HCT116 (cell line): ENCODE data around the gene ARNT2. TPM values are rescaled to one million over a fixed set of nuclear protein-coding genes. Genes with fewer than 3 reads are reported as not detected.

Experiments used
- ATAC-seq: fragments of 200-7000 bp; cut with Tn5 transposase; 2 replicates; pipeline ENCODE4 v1.9.1; 2020; ENCODE audit warnings: mild to moderate bottlenecking, moderate library complexity
- BruUV-seq: library from RNA; stranded (reverse); fragments of 400-500 nt; replicated peaks from 2 replicates; lab custom pipeline; 2021; lab: Mats Ljungman, UMichigan
- CTCF ChIA-PET: fragments of 300-600 bp; sonication (Branson Sonifier 250); formaldehyde crosslinking; loops from one replicate; lab custom pipeline; 2021; ENCODE audit warnings: antibody characterized with exemption; lab: Charles Lee
- POLR2A ChIA-PET: fragments of 300-600, 350-600 bp; sonication (Branson Sonifier 250); formaldehyde crosslinking; loops from one replicate; lab custom pipeline; 2021; ENCODE audit warnings: antibody characterized with exemption; lab: Charles Lee
- RAD21 ChIA-PET, 2 experiments: fragments of 300-600 bp; sonication (Branson Sonifier 250); formaldehyde crosslinking; loops; one replicate each; lab custom pipeline; 2023; ENCODE audit warnings: low total read pairs in 2 of 2; ENCODE audit not compliant: uncharacterized antibody in 2 of 2, unreplicated experiment in 2 of 2, low non-redundant PET in 1 of 2; lab: Charles Lee
- DNase-seq: peaks from one replicate; pipeline ENCODE4 v3.0.0-alpha.2; 2010; ENCODE audit warnings: low read depth, low spot score
- H2AFZ ChIP-seq: fragments of 200-600 bp; shearing (Covaris generic), sonication (generic); 2 replicates; pipeline ENCODE4 v1.6.1; 2017; ENCODE audit warnings: low read depth, mixed run types, mixed read lengths, antibody characterized with exemption, low read length; ENCODE audit not compliant: poor library complexity, severe bottlenecking
- H3K27ac ChIP-seq: 2 replicates; pipeline ENCODE4 v1.5.1; 2012; ENCODE audit warnings: low read depth, low read length
- H3K27me3 ChIP-seq: fragments of 200-600 bp; sonication (generic); 2 replicates; pipeline ENCODE4 v1.6.1; 2016; ENCODE audit warnings: mixed run types, low read length, mixed read lengths; ENCODE audit not compliant: insufficient read depth
- H3K36me3 ChIP-seq, 2 experiments: fragments of 200-500 bp in 1 of 2; fragments of 200-600 bp in 1 of 2; sonication (Bioruptor generic) in 1 of 2; sonication (generic) in 1 of 2; 2 replicates each; pipeline versions ENCODE4 v1.5.1 to v1.6.1; 2014 to 2016; ENCODE audit warnings: low read length in 2 of 2, inconsistent platforms in 1 of 2, mixed read lengths in 1 of 2, mixed run types in 1 of 2; ENCODE audit not compliant: insufficient read depth in 2 of 2, control insufficient read depth in 1 of 2
- H3K4me1 ChIP-seq, 2 experiments: fragments of 200-600 bp in 1 of 2; sonication (generic) in 1 of 2; 2 replicates each; pipeline versions ENCODE4 v1.5.1 to v1.6.1; 2012 to 2017; ENCODE audit warnings: low read length in 2 of 2, inconsistent platforms in 1 of 2, mild to moderate bottlenecking in 1 of 2, mixed read lengths in 1 of 2, mixed run types in 1 of 2, moderate library complexity in 1 of 2; ENCODE audit not compliant: insufficient read depth in 2 of 2, control insufficient read depth in 1 of 2
- H3K4me2 ChIP-seq: fragments of 200-600 bp; sonication (generic); 2 replicates; pipeline ENCODE4 v1.6.1; 2017; ENCODE audit warnings: mixed run types, low read length, mixed read lengths
- H3K4me3 ChIP-seq, 2 experiments: fragments of 200-600 bp in 1 of 2; sonication (generic) in 1 of 2; replicated peaks in 1 of 2; 2 replicates each; pipeline ENCODE4 v1.5.1; 2011 to 2016; ENCODE audit warnings: low read length in 2 of 2, control low read depth in 1 of 2, low read depth in 1 of 2, mild to moderate bottlenecking in 1 of 2, mixed read lengths in 1 of 2, mixed run types in 1 of 2
- H3K79me2 ChIP-seq: fragments of 200-600 bp; sonication (generic); 2 replicates; pipeline ENCODE4 v1.6.1; 2017; ENCODE audit warnings: mild to moderate bottlenecking, mixed run types, low read length, moderate library complexity, mixed read lengths; ENCODE audit not compliant: insufficient read depth
- H3K9ac ChIP-seq: fragments of 200-600 bp; sonication (generic); 2 replicates; pipeline ENCODE4 v1.6.1; 2016; ENCODE audit warnings: low read length, mixed read lengths
- H3K9me2 ChIP-seq: fragments of 200-600 bp; sonication (generic), shearing (Covaris generic); 2 replicates; pipeline ENCODE4 v1.6.1; 2017; ENCODE audit warnings: mixed run types, mild to moderate bottlenecking, moderate library complexity; ENCODE audit not compliant: insufficient read depth
- H3K9me3 ChIP-seq, 2 experiments: fragments of 200-500 bp in 1 of 2; fragments of 200-600 bp in 1 of 2; sonication (Bioruptor generic) in 1 of 2; sonication (generic) in 1 of 2; 2 replicates each; pipeline ENCODE4 v1.6.1; 2014 to 2017; ENCODE audit warnings: low read length in 2 of 2, mixed read lengths in 2 of 2, inconsistent platforms in 1 of 2, low read depth in 1 of 2, mild to moderate bottlenecking in 1 of 2, mixed run types in 1 of 2, moderate library complexity in 1 of 2; ENCODE audit not compliant: control insufficient read depth in 1 of 2, insufficient read depth in 1 of 2
- H4K20me1 ChIP-seq: fragments of 200-600 bp; sonication (generic), shearing (Covaris generic); 2 replicates; pipeline ENCODE4 v1.6.1; 2017; ENCODE audit warnings: mixed run types, mild to moderate bottlenecking, moderate library complexity; ENCODE audit not compliant: insufficient read depth
- EGR1 ChIP-seq: IDR thresholded peaks from 2 replicates; pipeline ENCODE4 v1.6.1; 2012; ENCODE audit warnings: low read depth
- ELF1 ChIP-seq: IDR thresholded peaks from 2 replicates; pipeline ENCODE4 v1.6.1; 2012; ENCODE audit warnings: low read depth, borderline replicate concordance
- FOSL1 ChIP-seq: IDR thresholded peaks from 2 replicates; pipeline ENCODE4 v1.6.1; 2012; ENCODE audit warnings: low read depth
- POLR2AphosphoS5 ChIP-seq: IDR thresholded peaks from 2 replicates; pipeline ENCODE4 v1.6.1; 2011; ENCODE audit warnings: mild to moderate bottlenecking, low read depth, low read length, moderate library complexity
- RAD21 ChIP-seq: IDR thresholded peaks from 2 replicates; pipeline ENCODE4 v1.6.1; 2012; ENCODE audit warnings: low read depth, mild to moderate bottlenecking
- SP1 ChIP-seq: IDR thresholded peaks from 2 replicates; pipeline ENCODE4 v1.6.1; 2012; ENCODE audit warnings: low read depth
- SRF ChIP-seq: IDR thresholded peaks from 2 replicates; pipeline ENCODE4 v1.6.1; 2012; ENCODE audit warnings: low read depth
- intact Hi-C: fragments of 100-400 bp; cut with micrococcal nuclease; formaldehyde crosslinking; loops from 2 replicates; pipeline ENCODE4 v1.10.0; 2022
- total RNA-seq: library from RNA; stranded (reverse); gene quantifications from one replicate; pipeline ENCODE4 v1.2.1, GENCODE V29; 2021; ENCODE audit not compliant: unreplicated experiment
- TF ChIP-seq, protein P1 (sequence below): IDR thresholded peaks from 2 replicates; pipeline ENCODE4 v1.6.1; 2012
- TF ChIP-seq, protein P2 (sequence below): IDR thresholded peaks from 2 replicates; pipeline ENCODE4 v1.6.1; 2012
- TF ChIP-seq, protein P3 (sequence below), 3 experiments: fragments of 200-600 bp in 1 of 3; sonication (generic) in 1 of 3; IDR thresholded peaks in 2 of 3; conservative IDR thresholded peaks in 1 of 3; 2 replicates each; pipeline ENCODE4 v1.5.1; 2012 to 2017; ENCODE audit warnings: low read depth in 2 of 3, low read length in 2 of 3, antibody characterized with exemption in 1 of 3, borderline replicate concordance in 1 of 3, control low read depth in 1 of 3, mild to moderate bottlenecking in 1 of 3, mixed read lengths in 1 of 3, mixed run types in 1 of 3, moderate library complexity in 1 of 3; ENCODE audit not compliant: insufficient read depth in 1 of 3
- TF ChIP-seq, protein P4 (sequence below): IDR thresholded peaks from 2 replicates; pipeline ENCODE4 v1.6.1; 2011; ENCODE audit warnings: mild to moderate bottlenecking, low read length, moderate library complexity; ENCODE audit not compliant: insufficient replicate concordance; ENCODE audit errors: extremely low read depth

ARNT2 gene
- total RNA-seq, 1 experiment from 2014 or later, result 3.0 TPM

DNA sequence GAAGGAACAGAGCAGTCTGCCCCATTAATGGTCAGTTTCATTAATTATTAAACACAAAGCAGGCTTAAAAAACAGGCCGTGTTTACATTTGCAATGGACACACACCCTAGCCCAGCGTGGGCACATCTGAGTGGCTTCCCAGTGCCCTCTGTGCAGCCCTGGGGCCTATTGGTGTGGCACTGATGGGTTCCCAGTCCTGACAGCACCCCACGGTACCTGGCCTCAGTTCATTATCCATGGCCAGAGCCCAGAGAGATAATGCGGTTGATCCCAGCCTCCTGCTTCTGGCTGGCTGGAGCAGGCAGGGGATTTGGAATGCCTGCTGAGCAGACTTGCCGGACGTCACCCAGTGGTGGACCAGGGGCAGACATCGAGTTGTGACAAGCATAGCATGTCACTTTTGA, 180.4 kb downstream of the ARNT2 start (continued):
- TF ChIP-seq ELF1 (no peak), SRF (no peak), RAD21 (no peak)
- TF ChIP-seq, protein P1, sequence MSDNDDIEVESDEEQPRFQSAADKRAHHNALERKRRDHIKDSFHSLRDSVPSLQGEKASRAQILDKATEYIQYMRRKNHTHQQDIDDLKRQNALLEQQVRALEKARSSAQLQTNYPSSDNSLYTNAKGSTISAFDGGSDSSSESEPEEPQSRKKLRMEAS, result no peak
- TF ChIP-seq, protein P2, sequence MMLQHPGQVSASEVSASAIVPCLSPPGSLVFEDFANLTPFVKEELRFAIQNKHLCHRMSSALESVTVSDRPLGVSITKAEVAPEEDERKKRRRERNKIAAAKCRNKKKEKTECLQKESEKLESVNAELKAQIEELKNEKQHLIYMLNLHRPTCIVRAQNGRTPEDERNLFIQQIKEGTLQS, result no peak

DNA sequence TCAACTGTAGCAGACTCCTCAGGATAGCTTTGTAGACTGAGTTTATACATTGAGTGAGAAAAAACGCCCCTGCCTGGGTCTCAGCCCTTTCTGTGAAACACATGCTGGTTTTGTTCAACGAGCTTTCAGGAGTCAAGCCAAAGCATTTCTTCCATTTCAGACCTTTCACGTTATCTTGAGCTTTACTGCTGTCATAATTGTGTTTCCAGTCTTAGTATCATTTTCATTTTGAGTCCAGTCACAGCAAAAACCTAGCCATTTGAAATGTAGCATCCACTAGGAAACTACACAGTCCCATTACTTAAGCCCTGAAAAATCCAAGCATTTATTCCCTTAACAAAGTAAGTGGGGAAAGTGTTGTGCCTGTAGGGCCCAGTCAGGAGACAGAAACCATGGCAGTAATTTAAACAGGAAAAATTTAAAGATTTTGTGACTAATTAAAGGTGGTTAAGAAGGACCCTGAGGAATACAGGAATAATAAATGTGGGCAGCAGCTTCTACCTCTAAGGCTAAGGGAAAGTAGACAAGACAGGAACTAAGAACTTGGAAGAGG, 180.9 kb downstream of the ARNT2 start:
- TF ChIP-seq FOSL1 (0 out of 2 replicates have a peak, but pooled peaks have one; percentile 3), RAD21 (no peak)
- ChIA-PET CTCF (interaction anchor here (0.7 to 1.0 kb wide), 2 partner anchors 191 to 681 kb away, joined by 3 to 5 read pairs; no protein-coding TSS in a partner anchor), RAD21 (no interaction called here), POLR2A (no interaction called here)
- DNase-seq, result no peak
- Histone ChIP-seq H3K9me3 (no peaks in the 10 kb centered on the region), H3K9ac (no peak overlapping the region), H3K79me2 (no peaks in the 10 kb centered on the region), H3K4me2 (peak overlapping the region; percentile 44; the same call in 1 of the 2 replicates), H3K9me2 (no peaks in the 10 kb centered on the region), H3K27ac (no peak overlapping the region), H3K4me3 (no peak overlapping the region), H4K20me1 (no peaks in the 10 kb centered on the region), H3K27me3 (no peaks in the 10 kb centered on the region), H3K4me1 (peaks cover 5 to 50% of the 10 kb centered on the region in 2 experiments; a peak in 3 of 4 replicates), H3K36me3 (no peaks in the 10 kb centered on the region), H2AFZ (no peak overlapping the region)
- BruUV-seq, result no TSS peak
- ATAC-seq, result no peak
- intact Hi-C loops, result no loop called here

DNA sequence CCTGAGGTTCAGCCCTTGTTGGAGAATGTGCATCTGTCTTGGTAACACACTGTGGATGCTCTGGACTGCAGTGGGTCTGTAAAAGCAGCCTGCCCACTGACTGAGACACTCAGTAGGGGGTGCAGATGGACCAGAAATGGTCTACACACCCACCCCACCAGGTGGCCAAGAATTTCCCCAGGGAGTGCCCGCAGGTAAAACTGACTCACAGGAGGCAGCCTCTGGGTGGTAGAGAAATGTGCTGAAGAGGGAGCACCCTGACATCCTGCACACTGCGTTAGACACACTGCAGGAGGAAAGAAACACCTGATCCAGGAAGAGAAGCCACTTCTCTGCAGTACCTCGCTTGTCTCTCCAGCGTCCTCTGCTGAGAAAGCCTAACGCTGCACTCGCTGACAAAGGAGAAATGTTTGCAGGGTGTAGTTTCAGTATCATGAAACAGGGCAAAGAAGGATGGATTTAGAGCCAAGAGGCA, 181.4 kb downstream of the ARNT2 start:
- no peak overlapping the region for H3K4me3 ChIP-seq
- ChIA-PET RAD21 (no interaction called here), CTCF (interaction anchor here (0.7 to 1.2 kb wide), 2 partner anchors 191 kb away, joined by 5 read pairs; no protein-coding TSS in a partner anchor), POLR2A (no interaction called here)
- H3K36me3 ChIP-seq, result no peaks in the 10 kb centered on the region
- H3K79me2 ChIP-seq, result no peaks in the 10 kb centered on the region
- no peaks in the 10 kb centered on the region for H3K27me3 ChIP-seq
- H3K4me1 ChIP-seq, result peaks cover 5 to 45% of the 10 kb centered on the region in 2 experiments; a peak in 3 of 4 replicates
- H3K27ac ChIP-seq, result no peak overlapping the region
- intact Hi-C loops, result no loop called here
- DNase-seq (peak; percentile 31), ATAC-seq (peak; percentile 70)
- H3K9me2 ChIP-seq, result no peaks in the 10 kb centered on the region
- no peaks in the 10 kb centered on the region for H3K9me3 ChIP-seq
- peak overlapping the region; percentile 44 for H3K4me2 ChIP-seq
- H4K20me1 ChIP-seq, result no peaks in the 10 kb centered on the region
- H2AFZ ChIP-seq, result no peak overlapping the region
- H3K9ac ChIP-seq, result no peak overlapping the region
- no TSS peak for BruUV-seq
- TF ChIP-seq, protein P3, sequence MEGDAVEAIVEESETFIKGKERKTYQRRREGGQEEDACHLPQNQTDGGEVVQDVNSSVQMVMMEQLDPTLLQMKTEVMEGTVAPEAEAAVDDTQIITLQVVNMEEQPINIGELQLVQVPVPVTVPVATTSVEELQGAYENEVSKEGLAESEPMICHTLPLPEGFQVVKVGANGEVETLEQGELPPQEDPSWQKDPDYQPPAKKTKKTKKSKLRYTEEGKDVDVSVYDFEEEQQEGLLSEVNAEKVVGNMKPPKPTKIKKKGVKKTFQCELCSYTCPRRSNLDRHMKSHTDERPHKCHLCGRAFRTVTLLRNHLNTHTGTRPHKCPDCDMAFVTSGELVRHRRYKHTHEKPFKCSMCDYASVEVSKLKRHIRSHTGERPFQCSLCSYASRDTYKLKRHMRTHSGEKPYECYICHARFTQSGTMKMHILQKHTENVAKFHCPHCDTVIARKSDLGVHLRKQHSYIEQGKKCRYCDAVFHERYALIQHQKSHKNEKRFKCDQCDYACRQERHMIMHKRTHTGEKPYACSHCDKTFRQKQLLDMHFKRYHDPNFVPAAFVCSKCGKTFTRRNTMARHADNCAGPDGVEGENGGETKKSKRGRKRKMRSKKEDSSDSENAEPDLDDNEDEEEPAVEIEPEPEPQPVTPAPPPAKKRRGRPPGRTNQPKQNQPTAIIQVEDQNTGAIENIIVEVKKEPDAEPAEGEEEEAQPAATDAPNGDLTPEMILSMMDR (IDR thresholded peaks at IDR 0.05 in 2 of 3, conservative IDR thresholded peaks at IDR 0.05 in 1 of 3; ENCODE audit: borderline replicate concordance in 1 of 3, insufficient read depth in 1 of 3, low read depth in 2 of 3, low read length in 2 of 3), result peak in 2 of 3 experiments; percentile 24 to 77; a peak in 5 of 6 replicates
- no peak for TF ChIP-seq ELF1
- TF ChIP-seq, protein P2, result no peak
- TF ChIP-seq SP1, result 0 out of 2 replicates have a peak, but pooled peaks have one; percentile 1
- TF ChIP-seq, protein P4, sequence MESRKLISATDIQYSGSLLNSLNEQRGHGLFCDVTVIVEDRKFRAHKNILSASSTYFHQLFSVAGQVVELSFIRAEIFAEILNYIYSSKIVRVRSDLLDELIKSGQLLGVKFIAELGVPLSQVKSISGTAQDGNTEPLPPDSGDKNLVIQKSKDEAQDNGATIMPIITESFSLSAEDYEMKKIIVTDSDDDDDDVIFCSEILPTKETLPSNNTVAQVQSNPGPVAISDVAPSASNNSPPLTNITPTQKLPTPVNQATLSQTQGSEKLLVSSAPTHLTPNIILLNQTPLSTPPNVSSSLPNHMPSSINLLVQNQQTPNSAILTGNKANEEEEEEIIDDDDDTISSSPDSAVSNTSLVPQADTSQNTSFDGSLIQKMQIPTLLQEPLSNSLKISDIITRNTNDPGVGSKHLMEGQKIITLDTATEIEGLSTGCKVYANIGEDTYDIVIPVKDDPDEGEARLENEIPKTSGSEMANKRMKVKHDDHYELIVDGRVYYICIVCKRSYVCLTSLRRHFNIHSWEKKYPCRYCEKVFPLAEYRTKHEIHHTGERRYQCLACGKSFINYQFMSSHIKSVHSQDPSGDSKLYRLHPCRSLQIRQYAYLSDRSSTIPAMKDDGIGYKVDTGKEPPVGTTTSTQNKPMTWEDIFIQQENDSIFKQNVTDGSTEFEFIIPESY, result no peak
- no peak; the same call in 1 of the 2 replicates for TF ChIP-seq FOSL1
- TF ChIP-seq POLR2AphosphoS5, result no peak
- no peak for TF ChIP-seq EGR1
